NCI-H460 (cell line): ENCODE results near the gene MAPK10. TPM values are rescaled to one million over a fixed set of nuclear protein-coding genes. Genes with fewer than 3 reads are reported as not detected.
"Not testable (repeated sequence)": the region's sequence is repeated elsewhere in the genome, so short reads cannot be mapped to it uniquely, and the experiment has no call there.

Experiments used
- DNase-seq: peaks from one replicate; pipeline ENCODE4 v3.0.0-alpha.2; 2016; ENCODE audit warnings: low read depth; ENCODE audit errors: extremely low read depth
- total RNA-seq: library from RNA; depleted of rRNA; stranded (reverse); fragments of >200 nt; shearing (Covaris generic); gene quantifications from 2 replicates; pipeline ENCODE4 v1.2.3, GENCODE V29; 2014

MAPK10 gene
- total RNA-seq, 1 experiment from 2014 or later = 0.10 TPM

GRCh38 chr4:86117705-86118302, 242.0 kb downstream of the MAPK10 start:
- no peak for DNase-seq

GRCh38 chr4:86114563-86114962, 245.3 kb downstream of the MAPK10 start:
- DNase-seq = no peak

- no peak for DNase-seq
These were observed 251.0 kb downstream of the MAPK10 start for GRCh38 chr4:86108834-86109233.

GRCh38 chr4:86108137-86108536, 251.7 kb downstream of the MAPK10 start:
- DNase-seq = no peak

- no peak for DNase-seq
These were observed 252.7 kb downstream of the MAPK10 start for GRCh38 chr4:86107112-86107511.

GRCh38 chr4:86106475-86106874, 253.4 kb downstream of the MAPK10 start:
- DNase-seq = no peak

GRCh38 chr4:86101841-86102240, 258.0 kb downstream of the MAPK10 start:
- DNase-seq = no peak

- no peak for DNase-seq
These were observed 258.4 kb downstream of the MAPK10 start for GRCh38 chr4:86101410-86101809.

- no peak for DNase-seq
These were observed 259.2 kb downstream of the MAPK10 start for GRCh38 chr4:86100539-86101215.

- DNase-seq = no peak
These were observed 260.5 kb downstream of the MAPK10 start for GRCh38 chr4:86099348-86099747.

- DNase-seq = no peak
These were observed 261.2 kb downstream of the MAPK10 start for GRCh38 chr4:86098691-86099090.

- no peak for DNase-seq
These were observed 263.5 kb downstream of the MAPK10 start for GRCh38 chr4:86096373-86096772.

GRCh38 chr4:86092684-86093083, 267.2 kb downstream of the MAPK10 start:
- peak; percentile 40 for DNase-seq

- no peak for DNase-seq
These were observed 268.7 kb downstream of the MAPK10 start for GRCh38 chr4:86091201-86091600.

GRCh38 chr4:86089781-86090323, 270.0 kb downstream of the MAPK10 start:
- no peak for DNase-seq

- DNase-seq = no peak
These were observed 270.8 kb downstream of the MAPK10 start for GRCh38 chr4:86089053-86089452.

- DNase-seq = not testable (repeated sequence)
These were observed 284.1 kb downstream of the MAPK10 start for GRCh38 chr4:86075796-86076195.

GRCh38 chr4:86060341-86060740, 299.5 kb downstream of the MAPK10 start:
- no peak for DNase-seq

- DNase-seq = no peak
These were observed 301.2 kb downstream of the MAPK10 start for GRCh38 chr4:86058621-86059020.

- DNase-seq = no peak
These were observed 304.0 kb downstream of the MAPK10 start for GRCh38 chr4:86055898-86056297.

- no peak for DNase-seq
These were observed 305.4 kb downstream of the MAPK10 start for GRCh38 chr4:86054286-86055032.

GRCh38 chr4:86050496-86050895, 309.4 kb downstream of the MAPK10 start:
- DNase-seq = no peak
